ENCODE measurements around the gene GSE1. TPM values are rescaled to one million over a fixed set of nuclear protein-coding genes. Genes with fewer than 3 reads are reported as not detected.

Gene GSE1
- total RNA-seq, 1 experiment from 2014 or later, result 124 TPM

- H3K27me3 Mint-ChIP-seq (ENCODE audit: low read depth), result no peaks in the 10 kb centered on the region
- DNase-seq (ENCODE audit: low spot score) (no peak), ATAC-seq (no peak)
- no peak overlapping the region for H3K27ac Mint-ChIP-seq
- ChIA-PET POLR2A (interaction anchor here (0.6 kb wide), 1 partner anchor 692 kb away, joined by 4 read pairs; no protein-coding TSS in a partner anchor), CTCF (interaction anchor here (0.7 to 2.5 kb wide), 3 partner anchors 23 to 342 kb away, joined by 3 to 10 read pairs (median 3); no protein-coding TSS in a partner anchor)
- no peaks in the 10 kb centered on the region; the same call in 1 of the 2 replicates for H3K4me1 Mint-ChIP-seq
- H3K9me3 Mint-ChIP-seq, result no peaks in the 10 kb centered on the region
- H3K36me3 Mint-ChIP-seq, result no peaks in the 10 kb centered on the region
- TF ChIP-seq ZBTB43 (CRISPR knock-in tag; IDR thresholded peaks at IDR 0.05) (no peak), PRDM15 (CRISPR knock-in tag; IDR thresholded peaks at IDR 0.05) (no peak), HMGA2 (CRISPR knock-in tag; IDR thresholded peaks at IDR 0.05) (no peak), ZNF121 (CRISPR knock-in tag; IDR thresholded peaks at IDR 0.05) (no peak), FOXJ3 (CRISPR knock-in tag; IDR thresholded peaks at IDR 0.05; ENCODE audit: borderline replicate concordance) (no peak), ZNF425 (CRISPR knock-in tag; conservative IDR thresholded peaks at IDR 0.05) (no peak), NR3C1 (CRISPR knock-in tag; conservative IDR thresholded peaks at IDR 0.05; ENCODE audit: low read depth) (no peak), CDX4 (CRISPR knock-in tag; IDR thresholded peaks at IDR 0.05; ENCODE audit: borderline replicate concordance) (no peak), FOXK1 (CRISPR knock-in tag; IDR thresholded peaks at IDR 0.05) (no peak), ZNF416 (CRISPR knock-in tag; IDR thresholded peaks at IDR 0.05) (no peak), E2F4 (CRISPR knock-in tag; IDR thresholded peaks at IDR 0.05; ENCODE audit: borderline replicate concordance, low read depth) (no peak), NFYB (CRISPR knock-in tag; conservative IDR thresholded peaks at IDR 0.05; ENCODE audit: low read depth) (no peak), ELF4 (CRISPR knock-in tag; IDR thresholded peaks at IDR 0.05; ENCODE audit: low read depth) (no peak), ZNF281 (CRISPR knock-in tag; IDR thresholded peaks at IDR 0.05) (no peak)
- no peak overlapping the region for H3K4me3 Mint-ChIP-seq
These were observed 26.6 kb downstream of the GSE1 start for GRCh38 chr16:85639529-85640253.
